Islet precursor cell (in vitro differentiated cells): ENCODE measurements around the gene C4orf51.
A peak's percentile ranks its signal among the peaks of the same experiment; 100 is the strongest.

ENCODE experiments used
- DNase-seq: peaks from one replicate; pipeline ENCODE4 v3.0.0-alpha.2; 2018

Gene C4orf51

GRCh38 chr4:145716200-145716599, 36.3 kb downstream of the C4orf51 start:
- no peak for DNase-seq

GRCh38 chr4:145716661-145717200, 36.8 kb downstream of the C4orf51 start:
- no peak for DNase-seq

- DNase-seq, result no peak
These were observed 40.0 kb downstream of the C4orf51 start for GRCh38 chr4:145719752-145720624.

- DNase-seq, result no peak
These were observed 40.7 kb downstream of the C4orf51 start for GRCh38 chr4:145720656-145721055.

- no peak for DNase-seq
These were observed 42.6 kb downstream of the C4orf51 start for GRCh38 chr4:145722561-145722960.

- DNase-seq, result no peak
These were observed 43.4 kb downstream of the C4orf51 start for GRCh38 chr4:145723336-145723735.

- no peak for DNase-seq
These were observed 50.1 kb downstream of the C4orf51 start for GRCh38 chr4:145730026-145730425.

- DNase-seq, result no peak
These were observed 51.1 kb downstream of the C4orf51 start for GRCh38 chr4:145731028-145731427.

GRCh38 chr4:145732001-145732815, 52.3 kb downstream of the C4orf51 start:
- DNase-seq, result peak; percentile 66

GRCh38 chr4:145732895-145733880, 53.2 kb downstream of the C4orf51 start:
- peak; percentile 98 for DNase-seq

- no peak for DNase-seq
These were observed 54.1 kb downstream of the C4orf51 start for GRCh38 chr4:145734031-145734430.

GRCh38 chr4:145734576-145735346, 54.8 kb downstream of the C4orf51 start:
- DNase-seq, result peak; percentile 98

GRCh38 chr4:145735347-145735675, 55.4 kb downstream of the C4orf51 start:
- peak; percentile 97 for DNase-seq

- DNase-seq, result no peak
These were observed 55.9 kb downstream of the C4orf51 start for GRCh38 chr4:145735827-145736226.

- peak; percentile 76 for DNase-seq
These were observed 56.4 kb downstream of the C4orf51 start for GRCh38 chr4:145736241-145736831.

GRCh38 chr4:145739845-145740244, 59.9 kb downstream of the C4orf51 start:
- DNase-seq, result no peak

GRCh38 chr4:145740806-145741205, 60.9 kb downstream of the C4orf51 start:
- no peak for DNase-seq

GRCh38 chr4:145743641-145744040, 63.7 kb downstream of the C4orf51 start:
- DNase-seq, result no peak

- no peak for DNase-seq
These were observed 75.9 kb downstream of the C4orf51 start for GRCh38 chr4:145755802-145756201.

- DNase-seq, result no peak
These were observed 76.3 kb downstream of the C4orf51 start for GRCh38 chr4:145756244-145756643.

- no peak for DNase-seq
These were observed 77.2 kb downstream of the C4orf51 start for GRCh38 chr4:145757188-145757587.
